Stimulated activated CD8-positive, alpha-beta memory T cell treated with anti-CD3 and anti-CD28 coated beads, Interleukin-15, amount 100 ng/mL, for 4 hours (primary cell): ENCODE data around the gene ANGPTL7.
"Not testable (repeated sequence)": the region's sequence is repeated elsewhere in the genome, so short reads cannot be mapped to it uniquely, and the experiment has no call there.

ENCODE experiments used
- DNase-seq, 2 donors: peaks; one replicate each; pipeline ENCODE4 v3.0.0-alpha.2; 2020; ENCODE audit warnings: low read depth in 2 of 2

ANGPTL7 gene, protein sequence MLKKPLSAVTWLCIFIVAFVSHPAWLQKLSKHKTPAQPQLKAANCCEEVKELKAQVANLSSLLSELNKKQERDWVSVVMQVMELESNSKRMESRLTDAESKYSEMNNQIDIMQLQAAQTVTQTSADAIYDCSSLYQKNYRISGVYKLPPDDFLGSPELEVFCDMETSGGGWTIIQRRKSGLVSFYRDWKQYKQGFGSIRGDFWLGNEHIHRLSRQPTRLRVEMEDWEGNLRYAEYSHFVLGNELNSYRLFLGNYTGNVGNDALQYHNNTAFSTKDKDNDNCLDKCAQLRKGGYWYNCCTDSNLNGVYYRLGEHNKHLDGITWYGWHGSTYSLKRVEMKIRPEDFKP

DNA sequence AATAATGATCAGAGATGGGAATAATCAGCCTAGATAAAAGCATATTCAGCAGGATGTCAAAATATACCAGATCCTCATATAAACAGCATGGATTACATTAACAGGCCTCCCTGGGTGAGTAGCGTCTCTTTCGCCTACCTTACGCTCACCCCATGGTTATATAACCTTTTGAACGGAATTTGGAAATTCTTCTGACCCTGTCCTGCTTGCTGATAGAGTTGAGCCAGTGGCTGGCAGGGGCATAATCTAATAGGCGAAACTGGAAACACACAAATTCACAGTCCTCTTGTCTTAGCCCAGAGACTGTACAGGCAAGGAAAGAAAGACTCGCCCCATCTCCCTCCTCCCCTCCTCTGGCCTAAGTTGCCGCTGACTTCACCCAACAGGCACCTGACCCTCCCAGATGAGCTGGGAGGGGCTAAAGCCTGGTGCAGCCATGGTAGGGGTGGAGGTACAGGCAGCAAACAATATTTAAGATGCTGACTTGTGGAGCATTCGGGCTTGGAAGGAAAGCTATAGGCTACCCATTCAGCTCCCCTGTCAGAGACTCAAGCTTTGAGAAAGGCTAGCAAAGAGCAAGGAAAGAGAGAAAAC, at the start of gene ANGPTL7:
Gene ANGPTL7, plus strand, starts transcription at position 498 of the 594 bp plus-strand sequence. CDS start 225 bp downstream, outside the sequence.
- no peak for DNase-seq

DNA sequence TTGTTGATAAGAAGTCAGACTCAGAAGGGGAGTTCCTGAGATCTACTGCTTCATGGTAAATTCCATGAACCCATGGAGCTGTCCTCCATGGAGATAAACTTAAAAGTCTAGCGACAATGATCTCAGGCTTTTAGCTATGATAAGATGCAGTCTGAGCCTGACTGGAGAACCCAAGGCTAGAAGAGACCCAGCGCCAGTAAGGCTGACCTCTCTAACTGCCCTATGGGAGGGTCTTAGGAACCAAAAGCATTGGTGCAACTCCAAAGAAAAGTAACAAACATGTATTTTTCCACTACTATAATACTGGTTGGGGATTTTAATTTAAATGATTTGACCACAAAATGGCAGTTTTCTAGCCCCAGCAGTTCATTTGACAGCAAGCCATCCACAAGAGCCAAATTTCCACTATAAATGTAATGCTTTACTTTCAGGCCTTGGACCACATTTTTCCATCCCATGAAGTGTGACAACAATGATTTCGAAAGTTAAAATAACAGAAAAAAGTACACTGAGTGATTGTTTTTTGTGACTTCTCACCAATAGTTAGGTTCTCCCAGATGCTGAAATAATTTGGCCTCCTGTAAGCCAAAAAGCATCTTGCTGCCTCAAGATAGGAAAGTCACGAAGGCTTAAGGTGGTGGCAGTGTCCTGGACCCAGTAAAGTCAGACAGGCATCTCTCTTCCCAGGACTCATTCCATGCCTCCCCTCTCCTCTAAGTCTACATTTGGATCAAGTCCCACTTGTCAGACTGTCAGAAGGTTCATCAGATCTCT, 46.4 kb upstream of the ANGPTL7 start:
- DNase-seq: no peak

DNA sequence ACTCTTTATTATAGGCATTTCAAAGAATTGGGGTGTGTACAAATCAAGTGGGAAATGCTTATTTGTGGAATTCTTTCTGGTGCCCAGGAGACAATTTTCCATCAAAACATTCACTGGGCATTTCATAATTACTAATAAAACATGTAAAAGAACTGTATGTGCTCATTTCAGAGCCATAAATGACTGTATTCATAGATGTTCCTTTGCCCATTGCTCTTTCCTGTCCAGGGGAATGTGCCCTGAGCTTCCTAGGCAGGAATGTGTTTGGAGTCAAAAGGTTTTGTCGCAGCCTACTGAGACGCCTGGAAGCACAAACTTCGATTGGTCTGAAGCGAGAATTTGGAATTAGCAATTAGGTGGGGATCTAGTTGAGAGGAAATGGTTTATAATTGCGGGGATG, 45.8 kb upstream of the ANGPTL7 start:
- DNase-seq: no peak

DNA sequence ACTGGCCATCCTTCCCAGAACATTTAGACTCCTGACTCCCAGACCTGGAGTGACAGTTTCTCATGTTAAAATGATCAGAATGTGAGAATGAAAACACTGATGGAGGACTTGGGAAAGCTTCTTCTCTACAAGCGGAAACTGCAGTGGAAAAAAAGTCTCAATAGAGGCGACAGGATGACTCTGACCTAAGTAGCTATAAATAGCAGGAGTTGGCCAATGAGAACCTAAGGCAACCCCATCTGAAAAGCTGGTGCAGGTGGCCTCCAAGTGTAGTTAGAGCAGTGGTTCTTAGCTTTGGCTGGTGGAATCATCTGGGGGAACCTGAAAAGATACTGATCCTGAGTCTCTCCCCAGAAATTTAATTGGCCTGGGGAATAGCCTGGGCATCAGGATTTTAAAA, 45.2 kb upstream of the ANGPTL7 start:
- no peak for DNase-seq

DNA sequence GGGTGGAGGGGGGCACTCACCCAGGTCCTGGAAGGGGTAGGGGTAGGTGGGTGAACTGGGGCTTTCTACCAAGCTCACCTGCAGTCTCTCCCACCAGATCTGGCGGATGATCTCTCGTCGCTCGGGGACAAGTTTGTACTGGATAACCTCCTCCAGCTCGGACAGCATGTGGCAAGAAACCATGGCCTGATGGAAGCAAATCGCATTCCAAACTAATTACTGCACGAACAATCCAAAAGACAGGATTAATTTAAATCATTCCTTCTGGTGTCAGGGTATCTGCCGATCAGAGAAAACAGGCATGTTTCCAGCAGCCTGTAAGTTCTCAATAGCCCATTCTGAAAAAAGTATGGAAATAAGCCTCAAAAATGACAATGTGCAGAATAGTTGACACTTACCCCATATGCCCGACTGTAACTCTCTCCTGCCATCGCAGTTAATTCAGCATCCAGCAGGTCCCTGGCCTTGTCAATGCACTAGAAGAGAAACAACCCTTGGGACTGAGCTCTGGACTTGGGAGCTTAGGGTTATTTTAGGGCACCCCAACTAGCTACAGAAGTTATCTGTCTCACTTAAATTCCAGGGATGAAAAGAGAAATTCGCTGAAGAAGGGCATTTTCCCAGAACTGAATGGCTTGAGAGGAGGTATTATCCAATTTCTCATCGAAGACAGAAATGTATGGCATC, 44.4 kb upstream of the ANGPTL7 start:
- DNase-seq: no peak

DNA sequence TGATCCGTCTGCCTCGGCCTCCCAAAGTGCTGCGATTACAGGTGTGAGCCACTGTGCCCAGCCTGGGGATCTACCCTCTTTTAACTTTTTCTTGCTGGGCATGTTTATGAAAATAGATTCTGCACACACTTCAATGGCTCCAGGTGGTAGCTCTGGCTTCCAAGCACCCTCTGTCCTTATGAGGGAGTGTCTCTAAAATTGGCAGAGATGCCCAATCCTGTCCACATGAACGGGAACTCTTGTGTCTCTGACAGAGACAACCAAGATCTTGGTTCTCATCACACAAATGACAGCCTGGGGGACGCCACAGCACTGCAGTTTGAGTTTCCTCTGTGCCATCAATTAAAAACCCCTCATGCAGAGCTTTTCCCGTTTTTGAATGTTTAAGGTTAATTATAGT, 43.4 kb upstream of the ANGPTL7 start:
- DNase-seq: no peak

DNA sequence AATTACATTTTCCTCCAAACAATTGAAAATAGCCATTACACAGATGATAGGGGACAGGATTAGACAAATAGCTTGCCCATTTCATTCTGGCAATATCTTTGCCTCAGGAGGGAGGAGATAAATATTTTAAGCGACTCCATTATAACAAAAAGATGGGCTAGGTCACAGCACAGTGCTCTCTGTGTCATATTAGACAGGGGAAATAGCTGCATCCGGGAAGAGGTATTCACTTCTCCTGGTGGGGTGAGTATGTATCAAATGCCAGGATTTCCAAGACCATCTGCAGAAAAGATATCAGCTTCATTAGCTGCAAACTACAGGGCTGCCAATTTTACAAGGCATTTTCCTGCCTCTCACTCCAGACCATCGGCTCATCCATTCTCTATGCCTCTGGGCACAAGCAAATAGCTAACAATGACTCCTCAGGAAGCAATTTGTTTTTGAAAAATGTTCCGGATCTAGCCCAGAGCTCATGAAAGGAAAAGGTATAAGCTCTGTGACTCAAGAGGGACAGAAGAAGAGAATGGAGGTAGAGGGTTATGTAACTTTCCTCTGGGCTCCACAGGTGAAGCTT, 41.9 kb upstream of the ANGPTL7 start:
- no peak for DNase-seq

DNA sequence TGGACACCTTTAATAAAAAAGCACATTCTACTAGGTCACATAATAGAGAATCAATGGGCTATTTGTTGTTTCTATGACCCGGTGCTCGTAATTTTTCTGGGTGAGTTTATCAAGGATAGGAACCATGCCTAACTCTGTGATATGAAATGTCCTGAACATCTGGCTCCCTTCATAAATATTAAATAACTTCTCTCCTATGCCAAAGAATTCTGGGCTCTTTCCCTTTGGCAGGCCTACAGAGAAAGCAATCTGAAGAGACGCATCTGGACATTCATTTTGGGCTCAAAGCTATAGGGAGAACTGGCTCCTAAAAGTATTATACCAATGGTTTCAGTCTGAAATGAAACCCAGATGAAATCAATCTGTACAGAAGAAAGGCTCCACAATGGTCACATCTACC, 38.8 kb upstream of the ANGPTL7 start:
- DNase-seq: no peak

DNA sequence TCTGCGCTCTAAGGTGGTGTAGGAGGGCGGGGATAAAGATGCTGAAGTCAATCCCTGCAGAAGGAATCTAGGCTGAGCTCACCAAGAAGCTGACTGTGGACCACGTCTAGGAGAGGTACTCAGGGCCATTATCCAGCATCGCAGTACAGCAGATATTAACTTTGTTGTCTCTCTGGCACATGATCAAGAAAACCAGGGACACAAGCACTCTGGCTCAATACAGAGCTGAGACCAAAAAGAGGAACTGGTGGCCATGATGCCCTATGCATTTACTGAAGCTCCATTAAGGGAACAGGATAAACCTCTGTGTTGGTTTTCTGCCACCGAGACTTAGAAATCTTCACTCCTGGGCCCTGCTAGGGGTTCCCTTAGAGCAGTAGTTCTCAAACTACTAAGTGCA, 38.0 kb upstream of the ANGPTL7 start:
- no peak for DNase-seq

DNA sequence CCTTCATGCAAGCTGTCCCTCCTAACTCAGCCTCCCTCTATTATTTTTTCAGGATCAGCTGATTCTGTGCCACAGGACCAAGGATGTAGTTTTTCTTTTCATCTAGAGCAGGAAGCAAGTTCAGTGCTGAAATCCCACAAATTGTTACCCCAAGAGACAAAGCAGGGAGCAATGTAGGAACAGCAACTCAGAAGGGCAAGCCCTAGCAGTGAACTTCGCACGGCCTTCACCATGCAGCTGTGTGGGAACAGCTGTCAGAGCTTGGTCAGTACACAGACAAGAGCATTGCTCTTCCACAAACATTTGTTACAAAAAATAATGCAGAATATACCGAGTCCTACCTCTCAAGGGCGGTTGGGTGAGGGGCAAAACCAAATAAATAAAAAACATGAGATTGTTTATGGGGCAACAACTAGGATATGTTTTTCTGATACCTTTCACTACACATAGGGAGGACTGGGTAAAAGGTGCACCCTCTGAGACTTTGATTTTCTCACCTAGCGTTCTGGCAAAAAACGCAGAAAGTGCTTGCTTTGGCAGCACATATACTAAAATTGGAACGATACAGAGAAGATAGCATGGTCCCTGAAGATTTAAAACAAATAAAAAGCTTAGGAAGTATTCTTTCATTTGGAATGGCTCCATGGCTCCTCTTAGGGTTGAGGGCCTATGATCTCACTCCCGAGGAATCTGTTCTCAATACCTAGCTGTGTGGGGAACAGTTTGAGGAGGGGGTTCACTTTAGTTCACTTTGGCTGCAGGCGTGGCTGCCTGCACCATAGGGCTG, 37.1 kb upstream of the ANGPTL7 start:
- DNase-seq: no peak

DNA sequence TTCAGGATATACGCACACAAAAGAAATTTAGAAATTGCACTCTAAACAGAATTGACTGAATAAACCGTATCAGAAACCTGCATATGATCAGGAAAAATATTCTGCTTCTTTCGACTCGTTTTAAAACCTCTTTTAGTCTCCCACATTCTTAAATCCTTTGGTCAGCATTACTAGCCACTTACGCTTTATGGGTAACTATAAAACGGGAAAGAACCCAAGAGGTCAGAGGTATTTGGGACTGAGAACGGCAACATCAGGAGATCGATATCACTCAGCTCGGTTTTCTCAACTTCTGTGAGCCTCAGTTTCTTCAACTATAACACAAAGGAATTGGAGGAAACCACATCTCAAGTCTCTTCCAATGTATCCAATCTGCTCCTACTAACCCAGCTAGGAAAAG, 36.4 kb upstream of the ANGPTL7 start:
- DNase-seq: no peak

DNA sequence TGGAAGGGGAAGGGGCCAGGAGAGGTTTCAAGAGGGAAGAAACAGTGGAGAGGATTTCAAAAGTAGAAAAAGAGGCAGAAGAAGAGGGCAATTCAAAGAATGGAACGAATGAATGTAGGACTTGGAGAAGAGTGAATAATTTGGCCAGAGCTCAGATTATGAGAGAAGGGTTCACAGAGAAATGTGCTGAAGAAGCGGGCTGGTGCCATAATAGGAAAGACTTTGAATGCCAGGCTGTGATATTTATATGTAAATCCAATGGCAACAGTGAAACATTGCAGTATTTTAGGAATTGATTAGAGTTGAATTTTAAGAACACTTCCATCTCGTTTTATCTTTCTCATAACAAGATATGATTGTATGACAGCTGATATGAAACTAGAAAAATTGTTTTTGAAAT, 36.0 kb upstream of the ANGPTL7 start:
- DNase-seq: no peak

DNA sequence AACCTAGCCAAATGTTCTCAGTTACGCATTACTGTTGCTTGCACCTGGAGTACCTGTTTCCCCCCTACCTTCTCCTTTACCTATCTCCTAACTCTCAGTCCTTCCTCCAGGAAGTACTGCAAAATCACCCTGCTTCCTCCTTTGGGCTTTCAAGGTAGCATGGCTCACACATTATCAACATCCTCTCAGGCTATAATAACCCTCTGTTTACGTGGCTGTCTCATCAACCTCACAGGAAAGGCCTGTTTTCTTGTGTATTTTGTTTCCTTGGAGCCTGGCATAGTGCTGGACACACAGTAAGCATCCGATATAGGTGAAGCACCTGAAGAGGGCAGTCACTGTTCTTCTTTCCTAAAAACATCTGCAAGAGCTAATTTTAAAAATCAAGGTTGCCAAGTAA, 32.7 kb upstream of the ANGPTL7 start:
- no peak for DNase-seq

DNA sequence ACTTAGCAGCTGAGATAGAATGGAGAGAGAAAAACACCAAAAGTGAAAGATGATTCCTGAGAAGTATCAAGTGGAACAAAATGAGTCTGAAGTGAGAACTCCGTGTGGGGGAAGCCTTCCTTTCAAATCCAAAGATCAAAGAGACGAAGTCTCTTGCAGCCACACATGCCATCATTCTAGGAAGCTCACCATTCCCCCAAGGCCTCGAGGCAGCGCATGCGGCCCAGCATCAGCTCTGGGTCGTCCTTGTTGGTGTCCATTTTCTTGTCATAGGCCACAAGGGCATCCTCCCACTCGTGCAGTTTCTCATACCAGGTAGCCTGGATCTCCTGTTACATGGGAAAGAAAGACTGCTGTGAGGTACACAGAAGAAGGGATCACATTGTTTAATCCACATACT, 32.2 kb upstream of the ANGPTL7 start:
- no peak for DNase-seq

DNA sequence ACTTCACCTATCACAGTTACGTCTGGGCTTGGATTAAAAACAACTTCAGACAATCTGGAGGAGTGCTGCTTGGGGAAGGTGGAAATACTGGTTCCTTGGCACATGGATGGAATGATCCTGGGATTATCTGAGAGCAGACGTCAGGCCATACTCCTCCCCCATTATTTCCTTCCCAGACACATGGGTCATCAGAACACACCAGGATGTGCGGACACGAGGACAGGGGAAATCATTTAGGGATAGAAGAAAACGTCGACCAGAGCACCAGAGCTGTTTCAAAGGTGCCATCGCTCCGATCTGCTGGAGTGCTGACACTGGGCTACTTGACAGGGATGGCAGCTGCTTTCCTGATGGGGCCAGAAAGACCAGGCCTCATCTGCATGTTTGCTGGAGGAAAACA, 31.8 kb upstream of the ANGPTL7 start:
- no peak for DNase-seq

DNA sequence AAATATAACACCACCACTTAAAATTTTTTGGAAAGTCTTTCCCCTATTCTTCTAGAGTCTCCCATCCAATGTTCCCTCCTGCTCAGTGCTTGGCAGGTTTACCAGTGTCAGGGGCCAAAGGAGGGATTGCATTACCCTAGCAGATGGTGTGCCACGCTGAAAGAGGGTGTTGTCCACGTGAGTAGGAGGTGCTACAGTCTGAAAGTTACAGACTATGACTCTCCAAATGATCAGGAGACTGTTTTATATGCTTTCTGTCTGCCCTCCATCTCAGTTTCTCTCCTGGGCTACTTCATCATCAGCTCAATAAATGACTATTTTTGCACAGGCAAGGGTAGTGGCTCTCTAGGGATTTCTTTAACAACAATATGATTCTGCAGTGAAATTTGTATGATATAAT, 31.3 kb upstream of the ANGPTL7 start:
- DNase-seq: no peak

DNA sequence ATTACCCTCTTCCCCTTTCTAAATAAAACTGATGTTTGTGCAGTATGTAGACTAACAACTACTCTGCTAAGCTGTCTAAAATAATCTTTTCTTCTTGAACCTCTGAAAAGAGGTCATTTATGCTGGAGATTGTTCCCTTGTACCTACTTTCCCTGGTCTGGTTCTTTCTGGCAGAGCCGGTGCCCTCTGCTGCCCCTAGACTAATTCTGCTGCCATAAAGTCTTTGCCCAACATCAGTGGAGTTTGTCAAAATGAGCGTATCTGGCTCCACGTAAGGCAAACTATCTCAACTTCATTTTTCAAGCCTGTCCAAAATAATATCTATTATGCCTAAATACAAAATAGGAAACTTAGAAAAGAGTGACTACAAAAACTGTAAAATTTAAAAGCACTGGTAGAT, 30.9 kb upstream of the ANGPTL7 start:
- DNase-seq: no peak

DNA sequence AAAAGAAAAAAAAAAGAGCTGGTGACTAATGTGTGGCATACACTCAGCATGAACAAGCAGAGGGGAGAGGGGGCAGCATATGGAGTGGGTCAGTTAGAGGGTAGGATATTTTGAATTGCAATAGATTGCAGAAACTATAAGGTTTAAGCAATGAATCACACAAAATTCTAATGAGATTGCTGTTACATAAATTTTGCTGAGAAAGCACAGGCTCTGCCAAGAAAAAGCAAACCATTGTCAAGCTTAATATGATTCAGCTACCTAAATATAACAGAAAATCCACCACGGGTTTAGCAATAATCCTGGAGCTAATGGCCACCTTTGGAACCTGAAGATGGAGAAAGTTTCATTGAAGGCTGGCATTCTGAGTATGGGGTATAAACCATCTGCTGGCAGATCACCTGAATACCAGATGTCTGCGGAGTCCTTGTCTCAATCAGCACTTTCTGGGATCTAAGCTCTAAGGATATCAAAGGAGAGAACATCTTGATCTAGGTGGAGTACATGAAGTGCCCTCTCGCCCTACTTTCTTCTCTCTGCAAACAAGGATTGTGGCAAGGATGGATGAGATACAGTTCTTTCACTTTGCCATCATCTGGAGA, 30.3 kb upstream of the ANGPTL7 start:
- DNase-seq: no peak

DNA sequence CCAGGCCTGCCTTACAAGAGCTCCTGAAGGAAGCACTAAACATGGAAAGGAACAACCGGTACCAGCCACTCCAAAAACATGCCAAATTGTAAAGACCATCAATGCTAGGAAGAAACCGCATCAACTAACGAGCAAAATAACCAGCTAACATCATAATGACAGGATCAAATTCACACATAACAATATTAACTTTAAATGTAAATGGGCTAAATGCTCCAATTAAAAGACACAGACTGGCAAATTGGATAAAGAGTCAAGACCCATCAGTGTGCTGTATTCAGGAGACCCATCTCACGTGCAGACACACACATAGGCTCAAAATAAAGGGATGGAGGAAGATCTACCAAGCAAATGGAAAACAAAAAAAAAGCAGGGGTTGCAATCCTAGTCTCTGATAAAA, 26.4 kb upstream of the ANGPTL7 start:
- DNase-seq: not testable (repeated sequence)

DNA sequence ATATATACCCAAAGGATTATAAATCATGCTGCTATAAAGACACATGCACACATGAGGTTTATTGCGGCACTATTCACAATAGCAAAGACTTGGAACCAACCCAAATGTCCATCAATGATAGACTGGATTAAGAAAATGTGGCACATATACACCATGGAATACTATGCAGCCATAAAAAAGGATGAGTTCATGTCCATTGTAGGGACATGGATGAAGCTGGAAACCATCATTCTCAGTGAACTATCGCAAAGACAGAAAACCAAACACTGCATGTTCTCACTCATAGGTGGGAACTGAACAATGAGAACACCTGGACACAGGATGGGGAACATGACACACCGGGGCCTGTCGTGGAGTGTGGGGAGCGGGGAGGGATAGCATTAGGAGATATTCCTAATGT, 22.4 kb upstream of the ANGPTL7 start:
- DNase-seq: not testable (repeated sequence)

DNA sequence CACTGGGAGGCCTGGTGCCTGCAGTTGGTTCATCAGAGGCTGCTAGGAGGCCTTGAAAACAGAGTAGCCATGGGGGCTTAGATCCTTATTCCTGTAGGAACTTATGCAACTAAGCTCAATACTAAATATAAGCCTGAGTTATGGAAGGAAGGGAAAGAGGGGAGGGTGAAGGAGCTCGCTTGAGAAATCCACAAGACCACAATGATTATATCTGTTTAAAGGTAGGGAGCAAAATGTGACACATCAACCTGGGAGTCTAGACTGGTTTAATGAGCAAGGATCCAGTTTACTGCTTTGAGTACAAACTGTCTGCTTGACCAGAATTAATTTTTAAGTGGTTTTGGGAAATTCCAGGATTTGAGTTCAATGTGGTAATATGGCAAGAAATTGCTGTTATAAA, 20.4 kb upstream of the ANGPTL7 start:
- DNase-seq: no peak
